ENCODE results near the gene CCBE1. TPM values are rescaled to one million over a fixed set of nuclear protein-coding genes. Genes with fewer than 3 reads are reported as not detected.

Gene CCBE1
- total RNA-seq, 4 donors from 2014 or later: 0.18 to 2.8 (median 1.6) TPM

DNA sequence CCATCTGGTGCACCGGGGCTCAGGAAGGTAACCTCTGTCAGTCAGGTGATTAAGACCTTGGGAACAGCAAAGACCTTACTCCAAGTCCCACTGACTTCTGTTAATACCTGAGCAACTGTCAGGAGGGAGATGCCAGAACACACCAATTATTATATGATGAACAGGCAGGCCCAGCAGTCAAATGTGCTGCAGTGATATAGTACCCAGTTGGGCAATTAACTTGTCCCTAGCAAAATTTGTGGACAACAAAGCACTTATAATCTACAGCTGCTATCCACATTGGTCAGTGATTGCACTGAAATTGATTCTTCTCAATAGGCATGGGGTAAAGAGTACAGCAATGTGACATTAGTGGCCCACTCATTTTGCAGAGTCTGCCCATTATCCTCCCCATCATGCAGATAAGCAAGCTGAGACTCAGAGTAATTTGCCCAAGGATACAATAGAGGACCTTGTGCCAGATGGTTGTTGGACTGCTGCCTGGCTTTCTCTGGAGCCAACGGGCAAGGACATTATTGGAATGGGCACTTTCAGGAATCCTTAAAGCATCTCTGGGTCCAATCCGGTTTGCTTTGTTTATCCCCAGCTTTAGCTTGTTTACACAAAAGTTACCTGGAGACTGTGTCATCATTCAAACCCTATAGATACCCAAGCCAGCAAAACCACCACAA is 147.6 kb downstream of the CCBE1 start:
- Histone ChIP-seq H3K4me3 (no peak overlapping the region), H3K9me3 (no peaks in the 10 kb centered on the region), H3K36me3 (no peaks in the 10 kb centered on the region), H3K27me3 (no peaks in the 10 kb centered on the region), H3K27ac (no peak overlapping the region), H3K4me1 (no peaks in the 10 kb centered on the region)
- DNase-seq: no peak
- TF ChIP-seq CTCF (IDR thresholded peaks at IDR 0.05) (no peak), POLR2A (IDR thresholded peaks at IDR 0.05) (no peak)

- Histone ChIP-seq H3K4me3 (no peak overlapping the region), H3K4me1 (no peaks in the 10 kb centered on the region), H3K27ac (no peak overlapping the region), H3K27me3 (no peaks in the 10 kb centered on the region), H3K9me3 (no peaks in the 10 kb centered on the region), H3K36me3 (no peaks in the 10 kb centered on the region)
- DNase-seq: no peak
- TF ChIP-seq POLR2A (IDR thresholded peaks at IDR 0.05) (no peak), CTCF (IDR thresholded peaks at IDR 0.05) (peak in 2 of 6 experiments; percentile 22 to 26)
These were observed 149.5 kb downstream of the CCBE1 start for GRCh38 chr18:59547581-59548182.

DNA sequence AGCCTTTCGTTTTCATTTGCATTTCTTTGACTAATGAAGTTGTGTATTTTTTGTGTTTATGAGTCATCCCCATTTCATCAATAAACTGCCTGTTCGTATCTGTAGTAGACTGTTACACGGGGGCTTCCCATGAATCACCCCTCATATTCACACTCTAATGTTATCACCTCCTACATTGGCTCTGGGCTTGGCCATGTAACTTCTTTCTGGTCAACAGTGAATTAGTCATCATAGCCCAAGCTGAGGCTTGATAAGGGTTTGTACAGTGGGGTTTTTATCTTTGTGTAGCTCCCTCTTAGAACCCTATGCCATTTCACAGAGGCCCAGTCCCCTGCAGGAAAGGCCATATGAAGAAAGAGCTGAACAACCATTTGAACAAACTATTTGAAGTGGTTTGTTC is 151.0 kb downstream of the CCBE1 start:
- Histone ChIP-seq H3K4me1 (no peaks in the 10 kb centered on the region), H3K9me3 (no peaks in the 10 kb centered on the region), H3K27me3 (no peaks in the 10 kb centered on the region), H3K36me3 (no peaks in the 10 kb centered on the region), H3K27ac (no peak overlapping the region), H3K4me3 (no peak overlapping the region)
- TF ChIP-seq POLR2A (IDR thresholded peaks at IDR 0.05) (no peak), CTCF (IDR thresholded peaks at IDR 0.05) (no peak)
- no peak for DNase-seq

GRCh38 chr18:59540780-59541179 is 156.4 kb downstream of the CCBE1 start:
- H3K27me3 ChIP-seq: no peaks in the 10 kb centered on the region
- H3K9me3 ChIP-seq: no peaks in the 10 kb centered on the region
- H3K4me1 ChIP-seq: no peaks in the 10 kb centered on the region
- H3K36me3 ChIP-seq: no peaks in the 10 kb centered on the region
- TF ChIP-seq CTCF (IDR thresholded peaks at IDR 0.05): no peak
- no peak for TF ChIP-seq POLR2A (IDR thresholded peaks at IDR 0.05)
- H3K27ac ChIP-seq: no peak overlapping the region
- H3K4me3 ChIP-seq: no peak overlapping the region
- no peak for DNase-seq

DNA sequence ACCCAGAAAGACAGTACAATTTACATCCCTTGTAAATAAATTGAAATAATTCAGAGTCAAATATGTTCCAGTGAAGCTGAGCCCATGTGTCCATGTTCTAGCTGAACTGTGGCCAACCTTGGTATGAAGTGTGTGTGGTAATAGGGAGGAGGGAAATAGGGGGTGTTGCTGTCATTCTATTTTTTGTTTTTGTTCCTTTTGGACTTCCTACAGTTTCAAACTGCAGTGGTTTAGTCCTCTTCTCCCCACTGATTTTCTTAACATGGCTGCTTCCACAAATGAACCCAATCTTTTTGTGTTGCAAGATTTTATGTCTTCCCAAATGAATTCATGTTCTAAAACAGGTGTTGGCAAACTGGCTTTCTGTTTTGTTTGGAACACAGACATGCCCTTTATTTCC is 156.9 kb downstream of the CCBE1 start:
- no peak overlapping the region for H3K27ac ChIP-seq
- no peaks in the 10 kb centered on the region for H3K9me3 ChIP-seq
- no peaks in the 10 kb centered on the region for H3K4me1 ChIP-seq
- no peak overlapping the region for H3K4me3 ChIP-seq
- no peaks in the 10 kb centered on the region for H3K36me3 ChIP-seq
- no peaks in the 10 kb centered on the region for H3K27me3 ChIP-seq
- no peak for DNase-seq
- TF ChIP-seq CTCF (IDR thresholded peaks at IDR 0.05): no peak
- TF ChIP-seq POLR2A (IDR thresholded peaks at IDR 0.05): no peak
